Fibroblast of skin of abdomen (primary cell): ENCODE results near the gene HMG20A.

Experiments used
- DNase-seq: peaks from one replicate; pipeline ENCODE4 v3.0.0-alpha.2; 2013

The HMG20A gene

GRCh38 chr15:77502379-77503095 lies 81.8 kb downstream of the HMG20A start:
- no peak for DNase-seq

GRCh38 chr15:77503240-77503639 lies 82.6 kb downstream of the HMG20A start:
- no peak for DNase-seq

GRCh38 chr15:77503764-77504163 lies 83.1 kb downstream of the HMG20A start:
- no peak for DNase-seq

GRCh38 chr15:77504306-77504705 lies 83.6 kb downstream of the HMG20A start:
- DNase-seq: no peak

- DNase-seq: no peak
These were observed 84.2 kb downstream of the HMG20A start for GRCh38 chr15:77504871-77505270.

GRCh38 chr15:77505556-77505955 lies 84.9 kb downstream of the HMG20A start:
- no peak for DNase-seq

- DNase-seq: no peak
These were observed 85.8 kb downstream of the HMG20A start for GRCh38 chr15:77506311-77507142.

GRCh38 chr15:77507143-77507897 lies 86.6 kb downstream of the HMG20A start:
- no peak for DNase-seq

- DNase-seq: no peak
These were observed 87.2 kb downstream of the HMG20A start for GRCh38 chr15:77507911-77508310.

- DNase-seq: peak; percentile 31
These were observed 88.0 kb downstream of the HMG20A start for GRCh38 chr15:77508541-77509243.

- DNase-seq: no peak
These were observed 89.7 kb downstream of the HMG20A start for GRCh38 chr15:77510066-77511057.

GRCh38 chr15:77511869-77512268 lies 91.2 kb downstream of the HMG20A start:
- no peak for DNase-seq

- DNase-seq: no peak
These were observed 92.5 kb downstream of the HMG20A start for GRCh38 chr15:77513226-77513625.

GRCh38 chr15:77514641-77515402 lies 94.1 kb downstream of the HMG20A start:
- no peak for DNase-seq

GRCh38 chr15:77515613-77516012 lies 94.9 kb downstream of the HMG20A start:
- DNase-seq: no peak

GRCh38 chr15:77516076-77516475 lies 95.4 kb downstream of the HMG20A start:
- DNase-seq: no peak

- DNase-seq: no peak
These were observed 96.1 kb downstream of the HMG20A start for GRCh38 chr15:77516786-77517185.

GRCh38 chr15:77517579-77517978 lies 96.9 kb downstream of the HMG20A start:
- DNase-seq: no peak

GRCh38 chr15:77518458-77518857 lies 97.8 kb downstream of the HMG20A start:
- DNase-seq: no peak

- no peak for DNase-seq
These were observed 98.9 kb downstream of the HMG20A start for GRCh38 chr15:77519540-77519939.

GRCh38 chr15:77521206-77521605 lies 100.5 kb downstream of the HMG20A start:
- DNase-seq: no peak
